ENCODE measurements around the gene APOBR.
"Not testable (repeated sequence)": the region's sequence is repeated elsewhere in the genome, so short reads cannot be mapped to it uniquely, and the experiment has no call there.

The APOBR gene

GRCh38 chr16:28527985-28528384 lies 33.5 kb downstream of the APOBR start:
- no peak for DNase-seq

DNA sequence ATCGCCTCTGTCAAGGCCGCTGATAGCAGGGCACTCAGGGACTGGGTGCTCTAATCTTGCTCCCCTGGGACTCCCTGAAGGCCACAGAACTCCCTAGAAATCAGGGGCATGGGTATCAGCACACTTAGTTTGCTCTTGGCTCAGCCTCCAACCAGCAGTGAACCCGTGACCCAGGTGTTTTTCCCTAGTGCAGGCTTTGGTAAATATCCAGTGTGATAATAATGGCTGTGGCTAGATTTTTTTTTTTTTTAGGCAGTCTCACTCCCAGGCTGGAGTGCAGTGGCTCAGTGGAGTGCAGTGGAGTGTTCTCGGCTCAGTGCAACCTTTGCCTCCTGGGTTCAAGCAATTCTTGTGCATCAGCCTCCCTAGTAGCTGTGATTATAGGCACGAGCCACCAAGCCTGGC lies 34.0 kb downstream of the APOBR start:
- DNase-seq, result no peak

GRCh38 chr16:28529124-28529523 lies 34.7 kb downstream of the APOBR start:
- DNase-seq, result no peak

- peak; percentile 60 for DNase-seq
These were observed 37.6 kb downstream of the APOBR start for GRCh38 chr16:28531777-28532744.

DNA sequence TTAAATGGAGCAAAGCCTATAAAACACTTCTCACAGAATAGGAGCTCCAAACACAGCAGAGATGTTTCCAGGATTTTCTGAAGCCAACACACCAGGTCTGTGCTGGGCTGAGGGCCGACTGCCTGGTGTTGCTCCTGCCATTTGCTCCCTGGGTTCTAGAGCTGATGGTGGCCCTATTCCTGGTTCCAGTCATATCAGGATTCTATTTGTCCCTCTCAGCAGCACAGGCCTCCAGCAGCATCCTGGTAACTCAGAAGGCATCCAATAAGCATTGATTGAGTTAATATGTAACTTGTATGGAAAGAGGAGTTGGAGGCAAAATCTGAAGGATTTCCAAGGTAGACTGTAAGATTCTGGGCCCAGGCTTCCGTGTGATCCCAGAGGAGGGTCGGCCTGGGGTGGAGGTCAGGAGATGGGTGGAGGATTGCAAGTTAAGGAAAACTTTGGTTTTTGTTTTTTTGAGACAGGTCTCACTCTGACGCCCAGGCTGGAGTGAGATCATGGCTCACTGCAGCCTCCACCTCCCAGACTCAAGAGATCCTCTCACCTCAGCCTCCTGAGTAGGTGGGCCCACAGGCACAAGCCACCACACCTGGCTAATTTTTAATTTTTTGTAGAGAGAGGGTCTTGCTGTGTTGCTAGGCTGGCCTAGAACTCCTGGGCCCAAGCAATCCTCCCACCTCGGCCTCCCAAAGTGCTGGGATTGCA lies 38.7 kb downstream of the APOBR start:
- no peak for DNase-seq

- DNase-seq, result peak; percentile 96
These were observed 40.3 kb downstream of the APOBR start for GRCh38 chr16:28534542-28535373.

DNA sequence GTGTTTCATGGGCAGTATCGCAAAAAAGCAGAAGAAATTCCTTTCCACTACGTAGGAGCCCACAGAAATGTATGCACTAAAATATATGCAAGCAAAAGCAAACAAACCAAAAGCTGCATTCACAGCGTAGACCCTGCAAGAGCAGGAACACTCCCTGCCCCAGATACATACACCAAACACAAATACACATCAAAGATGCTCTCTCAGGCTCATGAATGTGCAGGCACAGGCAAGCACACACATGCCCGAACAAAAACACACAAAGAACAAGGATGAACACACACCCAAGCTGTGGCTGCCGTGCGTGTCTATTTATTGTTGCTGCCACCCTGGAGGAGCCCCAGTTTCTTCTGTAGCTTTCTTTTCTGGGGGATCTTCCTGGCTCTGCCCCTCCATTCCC lies 42.6 kb downstream of the APOBR start:
- DNase-seq, result no peak

- DNase-seq, result no peak
These were observed 43.7 kb downstream of the APOBR start for GRCh38 chr16:28537964-28538732.

GRCh38 chr16:28538733-28539596 lies 44.5 kb downstream of the APOBR start, which contains the start of gene NUPR1:
NUPR1 (minus strand) TSS chr16:28538974; CDS start chr16:28538907, 67 bp downstream.
- peak; percentile 46 for DNase-seq

GRCh38 chr16:28540346-28540745 lies 45.9 kb downstream of the APOBR start:
- peak; percentile 71 for DNase-seq

- no peak for DNase-seq
These were observed 48.2 kb downstream of the APOBR start for GRCh38 chr16:28542646-28543045.

DNA sequence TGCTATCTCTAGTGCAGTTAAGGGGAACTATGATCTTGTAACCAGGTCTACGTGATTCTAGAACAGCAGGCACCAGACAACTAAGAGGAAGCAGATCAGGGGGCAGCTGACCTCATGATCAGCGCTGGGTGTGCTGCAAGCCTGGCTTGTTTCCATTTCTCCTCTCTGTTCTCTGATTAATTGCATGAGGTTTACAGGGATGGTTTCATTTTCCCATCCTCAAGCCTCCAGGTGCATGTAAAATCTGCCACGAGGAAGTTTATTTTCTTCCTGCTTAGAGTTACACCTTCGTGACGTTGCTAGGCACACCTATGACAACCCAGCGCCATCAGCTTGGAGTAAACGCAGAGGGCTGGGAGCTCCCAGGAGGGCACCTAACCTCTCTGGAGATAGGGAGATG lies 48.6 kb downstream of the APOBR start:
- DNase-seq, result peak; percentile 93

DNA sequence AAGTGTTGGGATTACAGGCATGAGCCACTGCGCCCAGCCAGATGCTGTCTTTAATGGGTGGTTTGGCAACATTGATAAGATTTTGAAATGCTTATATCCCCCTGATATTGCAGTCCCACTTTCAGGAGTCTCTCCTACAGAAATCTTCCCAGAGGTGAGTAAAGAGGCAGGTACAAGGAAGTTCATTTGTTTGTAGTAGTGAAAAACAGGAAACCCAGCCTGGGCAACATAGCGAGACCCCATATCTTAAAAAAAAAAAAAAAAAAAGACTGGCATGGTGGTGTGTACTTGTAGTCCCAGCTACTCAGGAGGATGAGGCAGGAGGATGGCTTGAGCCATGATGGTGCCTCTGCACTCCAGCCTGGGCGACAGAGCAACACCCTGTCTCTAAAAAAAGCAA lies 50.6 kb downstream of the APOBR start:
- DNase-seq, result no peak

DNA sequence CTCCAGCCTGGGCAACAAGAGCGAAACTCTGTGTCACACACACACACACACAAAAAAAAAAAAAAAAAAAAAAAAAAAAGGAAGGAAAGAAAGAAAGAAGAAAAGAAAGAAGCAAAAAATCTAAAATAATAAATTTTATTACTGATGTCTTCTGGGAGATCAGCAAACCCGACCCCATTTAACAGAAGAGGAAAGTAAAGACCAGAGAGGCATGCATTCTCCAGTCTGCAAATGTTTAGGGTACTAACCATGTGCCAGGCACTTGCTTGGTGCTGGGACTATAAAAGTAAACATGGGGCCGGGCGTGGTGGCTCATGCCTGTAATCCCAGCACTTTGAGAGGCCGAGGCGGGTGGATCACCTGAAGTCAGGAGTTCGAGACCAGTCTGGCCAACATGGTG lies 51.5 kb downstream of the APOBR start:
- DNase-seq, result not testable (repeated sequence)

- no peak for DNase-seq
These were observed 52.2 kb downstream of the APOBR start for GRCh38 chr16:28546626-28547025.

DNA sequence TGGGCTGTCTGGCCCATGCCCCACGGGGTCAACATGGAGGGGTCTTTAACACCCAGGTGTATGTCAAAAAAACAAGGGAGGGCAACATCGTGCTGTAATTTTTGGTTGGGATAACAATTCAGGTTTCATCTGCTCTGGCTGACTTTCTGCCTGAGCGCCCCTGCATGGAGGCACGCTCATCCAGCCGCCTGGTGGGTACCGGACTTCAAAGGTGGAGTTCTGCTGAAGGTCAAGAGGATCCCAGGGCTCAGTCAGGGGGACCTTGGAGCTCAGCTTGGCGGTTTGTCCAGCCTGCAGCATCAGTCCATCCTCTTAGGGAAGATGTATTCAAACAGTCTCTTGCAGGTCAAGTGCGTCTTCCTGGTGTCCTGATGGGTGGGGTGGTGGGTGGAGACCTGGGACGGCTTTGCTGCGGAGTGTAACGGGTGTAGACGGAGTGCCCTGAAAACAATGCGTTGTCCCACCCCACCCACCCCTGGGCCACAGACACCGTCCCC lies 53.9 kb downstream of the APOBR start:
- DNase-seq, result no peak

All from suppressor macrophage treated with lipopolysaccharide for 4 hours (primary cell).